GM21528 (cell line): ENCODE results near the gene RAP2A.
A peak's percentile ranks its signal among the peaks of the same experiment; 100 is the strongest.

ENCODE experiments used
- ATAC-seq: cut with Tn5 transposase; IDR thresholded peaks from one replicate; pipeline ENCODE4 v1.9.1; 2021; ENCODE audit warnings: mild to moderate bottlenecking, moderate library complexity; ENCODE audit not compliant: unreplicated experiment, low FRiP score

RAP2A gene

GRCh38 chr13:97433727-97434396 is at the start of gene RAP2A:
RAP2A (plus strand) TSS chr13:97434169; CDS start chr13:97434471, 302 bp downstream.
- peak; percentile 47 for ATAC-seq

- ATAC-seq: no peak
These were observed 49.6 kb upstream of the RAP2A start for GRCh38 chr13:97384371-97384770.

GRCh38 chr13:97385146-97385545 is 48.8 kb upstream of the RAP2A start:
- no peak for ATAC-seq

- no peak for ATAC-seq
These were observed 48.1 kb upstream of the RAP2A start for GRCh38 chr13:97385854-97386253.

- no peak for ATAC-seq
These were observed 47.0 kb upstream of the RAP2A start for GRCh38 chr13:97386801-97387484.

GRCh38 chr13:97387485-97387839 is 46.5 kb upstream of the RAP2A start:
- ATAC-seq: no peak

- ATAC-seq: no peak
These were observed 46.1 kb upstream of the RAP2A start for GRCh38 chr13:97387890-97388289.

- no peak for ATAC-seq
These were observed 45.6 kb upstream of the RAP2A start for GRCh38 chr13:97388373-97388772.

- ATAC-seq: no peak
These were observed 42.9 kb upstream of the RAP2A start for GRCh38 chr13:97390941-97391600.

GRCh38 chr13:97392020-97392419 is 41.9 kb upstream of the RAP2A start:
- ATAC-seq: no peak

- ATAC-seq: no peak
These were observed 39.4 kb upstream of the RAP2A start for GRCh38 chr13:97394542-97394941.

- ATAC-seq: no peak
These were observed 38.4 kb upstream of the RAP2A start for GRCh38 chr13:97395447-97396136.

- ATAC-seq: no peak
These were observed 36.7 kb upstream of the RAP2A start for GRCh38 chr13:97397267-97397666.

GRCh38 chr13:97401421-97401820 is 32.5 kb upstream of the RAP2A start:
- ATAC-seq: no peak

GRCh38 chr13:97403893-97404750 is 29.8 kb upstream of the RAP2A start:
- no peak for ATAC-seq

GRCh38 chr13:97407540-97407939 is 26.4 kb upstream of the RAP2A start:
- ATAC-seq: no peak

GRCh38 chr13:97408938-97409337 is 25.0 kb upstream of the RAP2A start:
- no peak for ATAC-seq

GRCh38 chr13:97411984-97412383 is 22.0 kb upstream of the RAP2A start:
- no peak for ATAC-seq

- ATAC-seq: no peak
These were observed 20.3 kb upstream of the RAP2A start for GRCh38 chr13:97413694-97414093.

- ATAC-seq: no peak
These were observed 19.6 kb upstream of the RAP2A start for GRCh38 chr13:97414392-97414791.
